ENCODE measurements around the gene CBLN2. TPM values are rescaled to one million over a fixed set of nuclear protein-coding genes. Genes with fewer than 3 reads are reported as not detected.

Gene CBLN2
- total RNA-seq, 2 donors from 2014 or later = 1.3 to 2.7 TPM

GRCh38 chr18:72541871-72542332, 2.2 kb downstream of the CBLN2 start:
- no peak for DNase-seq (ENCODE audit: low spot score)
- H3K9me3 ChIP-seq = no peaks in the 10 kb centered on the region
- H3K27me3 ChIP-seq = peaks cover 7 to 8% of the 10 kb centered on the region in 2 donors

DNA sequence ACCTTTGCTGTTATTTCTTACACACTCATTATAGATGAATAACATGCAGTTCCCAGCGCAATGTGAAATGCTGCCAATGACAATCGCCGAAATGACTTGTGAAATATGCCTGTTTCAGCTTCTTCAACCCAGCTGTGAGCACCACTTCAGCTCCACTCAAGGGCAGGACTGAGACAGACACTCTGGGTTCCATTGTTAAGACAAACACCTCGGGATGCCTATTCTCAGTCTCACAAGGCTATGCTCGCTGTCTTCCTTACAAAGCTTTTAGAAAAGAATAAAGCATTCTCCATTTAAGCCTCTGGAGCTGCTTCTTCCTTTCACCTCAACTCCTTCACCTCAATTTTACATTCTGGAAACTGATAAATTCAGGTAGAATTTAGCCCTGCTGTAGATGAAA, 4.2 kb downstream of the CBLN2 start:
- H3K4me3 ChIP-seq = no peak overlapping the region
- H3K27ac ChIP-seq = no peak overlapping the region
- no peaks in the 10 kb centered on the region for H3K9me3 ChIP-seq
- DNase-seq (ENCODE audit: low spot score) = no peak
- H3K27me3 ChIP-seq = peaks cover 7 to 8% of the 10 kb centered on the region in 2 donors
- H3K36me3 ChIP-seq = no peaks in the 10 kb centered on the region
- TF ChIP-seq CTCF (IDR thresholded peaks at IDR 0.05) = no peak
- peaks cover 0 to 18% of the 10 kb centered on the region in 2 donors for H3K4me1 ChIP-seq

More at GRCh38 chr18:72541871-72542332, 2.2 kb downstream of the CBLN2 start:
- Histone ChIP-seq H3K27ac (no peak overlapping the region), H3K36me3 (no peaks in the 10 kb centered on the region), H3K4me3 (peak overlapping the region in 1 of 2 donors; percentile 6), H3K4me1 (peaks cover 0 to 18% of the 10 kb centered on the region in 2 donors)
- TF ChIP-seq CTCF (IDR thresholded peaks at IDR 0.05) = no peak

- H3K27ac ChIP-seq = no peak overlapping the region
- no peak for TF ChIP-seq CTCF (IDR thresholded peaks at IDR 0.05)
- no peak for DNase-seq (ENCODE audit: low spot score)
- no peaks in the 10 kb centered on the region for H3K27me3 ChIP-seq
- no peak overlapping the region for H3K4me3 ChIP-seq
- no peaks in the 10 kb centered on the region for H3K9me3 ChIP-seq
- H3K4me1 ChIP-seq = no peaks in the 10 kb centered on the region
- no peaks in the 10 kb centered on the region for H3K36me3 ChIP-seq
Measured at GRCh38 chr18:72530622-72531021, 13.5 kb downstream of the CBLN2 start.

- no peaks in the 10 kb centered on the region for H3K36me3 ChIP-seq
- H3K9me3 ChIP-seq = no peaks in the 10 kb centered on the region
- no peak for DNase-seq (ENCODE audit: low spot score)
- H3K27me3 ChIP-seq = no peaks in the 10 kb centered on the region
- H3K4me1 ChIP-seq = no peaks in the 10 kb centered on the region
- no peak overlapping the region for H3K27ac ChIP-seq
- H3K4me3 ChIP-seq = no peak overlapping the region
- TF ChIP-seq CTCF (IDR thresholded peaks at IDR 0.05) = no peak
Measured at GRCh38 chr18:72504866-72505265, 39.3 kb downstream of the CBLN2 start.

GRCh38 chr18:72502671-72503431, 41.3 kb downstream of the CBLN2 start:
- no peaks in the 10 kb centered on the region for H3K4me1 ChIP-seq
- no peak overlapping the region for H3K4me3 ChIP-seq
- no peaks in the 10 kb centered on the region for H3K36me3 ChIP-seq
- DNase-seq (ENCODE audit: low spot score) = no peak
- no peak for TF ChIP-seq CTCF (IDR thresholded peaks at IDR 0.05)
- H3K27me3 ChIP-seq = no peaks in the 10 kb centered on the region
- H3K27ac ChIP-seq = no peak overlapping the region
- H3K9me3 ChIP-seq = no peaks in the 10 kb centered on the region
